HL-60 (cell line): ENCODE results near the gene CLIC3.

Experiments
- DNase-seq, 2 experiments: peaks; one replicate each; pipeline ENCODE4 v3.0.0-alpha.2; 2010 to 2020; ENCODE audit warnings: low read depth in 1 of 2, low spot score in 1 of 2
- H3K27ac ChIP-seq: fragments of 250-450 bp; sonication (Bioruptor Pico); replicated peaks from 2 replicates; pipeline ENCODE4 v1.5.1; 2020; ENCODE audit warnings: mild to moderate bottlenecking, moderate library complexity
- H3K27me3 ChIP-seq: fragments of 250-450 bp; sonication (Bioruptor Pico); 2 replicates; pipeline ENCODE4 v1.5.1; 2021; ENCODE audit warnings: mild to moderate bottlenecking, moderate library complexity; ENCODE audit not compliant: insufficient read depth, poor library complexity, severe bottlenecking
- H3K4me3 ChIP-seq: replicated peaks from 2 replicates; pipeline ENCODE4 v1.5.1; 2011; ENCODE audit warnings: mild to moderate bottlenecking, control low read depth, low read length; ENCODE audit not compliant: insufficient read depth
- CTCF ChIP-seq: IDR thresholded peaks from one replicate; pipeline ENCODE4 v1.5.1; 2011; ENCODE audit warnings: low read length, control low read depth, inconsistent platforms; ENCODE audit not compliant: insufficient read depth
- GABPA ChIP-seq: IDR thresholded peaks from 2 replicates; pipeline ENCODE4 v1.6.1; 2012; ENCODE audit warnings: low read depth
- POLR2AphosphoS5 ChIP-seq: IDR thresholded peaks from 2 replicates; pipeline ENCODE4 v1.6.1; 2012; ENCODE audit warnings: low read depth
- REST ChIP-seq: IDR thresholded peaks from 2 replicates; pipeline ENCODE4 v1.6.1; 2012; ENCODE audit warnings: low read depth; ENCODE audit not compliant: insufficient replicate concordance
- SPI1 ChIP-seq: IDR thresholded peaks from 2 replicates; pipeline ENCODE4 v1.6.1; 2012; ENCODE audit warnings: low read depth, mild to moderate bottlenecking, borderline replicate concordance

The CLIC3 gene

GRCh38 chr9:136962701-136963248 is 33.6 kb downstream of the CLIC3 start:
- TF ChIP-seq CTCF (no peak), GABPA (no peak), POLR2AphosphoS5 (no peak), REST (no peak), SPI1 (no peak)
- H3K4me3 ChIP-seq: no peak overlapping the region
- DNase-seq: no peak
- H3K27ac ChIP-seq: no peak overlapping the region
- H3K27me3 ChIP-seq: no peaks in the 10 kb centered on the region

GRCh38 chr9:136962163-136962562 is 34.2 kb downstream of the CLIC3 start:
- H3K27ac ChIP-seq: no peak overlapping the region
- H3K4me3 ChIP-seq: no peak overlapping the region
- H3K27me3 ChIP-seq: no peaks in the 10 kb centered on the region
- TF ChIP-seq POLR2AphosphoS5 (no peak), GABPA (no peak), CTCF (no peak), SPI1 (no peak), REST (no peak)
- DNase-seq: no peak

- TF ChIP-seq REST: no peak
- no peak for TF ChIP-seq SPI1
- no peak for TF ChIP-seq GABPA
- TF ChIP-seq CTCF: no peak
- no peak for TF ChIP-seq POLR2AphosphoS5
- no peak for DNase-seq
- Histone ChIP-seq H3K27ac (no peak overlapping the region), H3K27me3 (no peaks in the 10 kb centered on the region), H3K4me3 (no peak overlapping the region)
Observed at GRCh38 chr9:136961279-136962065, 34.9 kb downstream of the CLIC3 start.
